ENCODE results near the gene CACNA2D4.
A peak's percentile ranks its signal among the peaks of the same experiment; 100 is the strongest.

The CACNA2D4 gene

GRCh38 chr12:1787714-1788113, 130.7 kb downstream of the CACNA2D4 start:
- Histone ChIP-seq H3K23ac (ENCODE audit: low read length in 2 of 2) (no peak overlapping the region), H2BK120ac (ENCODE audit: low read depth, low read length) (no peak overlapping the region), H2BK5ac (ENCODE audit: low read depth, low read length, poor library complexity, severe bottlenecking) (no peak overlapping the region), H3K18ac (ENCODE audit: low read depth in 1 of 2, low read length in 2 of 2) (no peak overlapping the region), H4K91ac (ENCODE audit: low read length) (no peak overlapping the region), H3K14ac (ENCODE audit: low read length in 2 of 2) (no peak overlapping the region), H3K9ac (ENCODE audit: low read length) (no peak overlapping the region), H3K27me3 (ENCODE audit: control insufficient read depth in 1 of 2, insufficient read depth in 1 of 2, low read length in 2 of 2) (no peaks in the 10 kb centered on the region), H3K9me3 (ENCODE audit: control insufficient read depth, low read length) (no peaks in the 10 kb centered on the region), H2BK15ac (ENCODE audit: low read depth, poor library complexity, severe bottlenecking) (no peak overlapping the region), H2AK5ac (ENCODE audit: low read length, severe bottlenecking) (no peak overlapping the region), H3K36me3 (ENCODE audit: control insufficient read depth in 1 of 2, insufficient read depth in 2 of 2, low read depth in 1 of 2, low read length in 2 of 2) (peaks cover 22 to 50% of the 10 kb centered on the region in 2 experiments), H3K4me2 (ENCODE audit: low read length, poor library complexity, severe bottlenecking) (no peak overlapping the region), H3K79me1 (replicated peaks; ENCODE audit: low read length, poor library complexity, severe bottlenecking) (peaks cover 34% of the 10 kb centered on the region), H3K4me1 (ENCODE audit: control insufficient read depth, insufficient read depth, low read depth, low read length) (peaks cover 8% of the 10 kb centered on the region), H4K8ac (ENCODE audit: low read length) (no peak overlapping the region), H2AFZ (ENCODE audit: low read depth, low read length) (no peak overlapping the region), H3K4ac (ENCODE audit: low read depth in 1 of 2, low read length in 2 of 2) (no peak overlapping the region), H3K27ac (ENCODE audit: low read length, poor library complexity, severe bottlenecking) (no peak overlapping the region), H3K4me3 (ENCODE audit: insufficient read depth in 1 of 2, low read depth in 1 of 2, low read length in 2 of 2) (no peak overlapping the region), H2BK12ac (ENCODE audit: low read length in 2 of 2) (no peak overlapping the region)
- no peak for DNase-seq
- WGBS = 94% methylated on average over 6 of the region's 6 CpGs

- Histone ChIP-seq H3K79me1 (replicated peaks; ENCODE audit: low read length, poor library complexity, severe bottlenecking) (peaks cover 32% of the 10 kb centered on the region), H3K9me3 (ENCODE audit: control insufficient read depth, low read length) (no peaks in the 10 kb centered on the region), H3K4ac (ENCODE audit: low read depth in 1 of 2, low read length in 2 of 2) (no peak overlapping the region), H2AK5ac (ENCODE audit: low read length, severe bottlenecking) (no peak overlapping the region), H3K9ac (ENCODE audit: low read length) (no peak overlapping the region), H3K18ac (ENCODE audit: low read depth in 1 of 2, low read length in 2 of 2) (no peak overlapping the region), H2BK15ac (ENCODE audit: low read depth, poor library complexity, severe bottlenecking) (no peak overlapping the region), H2BK12ac (ENCODE audit: low read length in 2 of 2) (no peak overlapping the region), H3K14ac (ENCODE audit: low read length in 2 of 2) (no peak overlapping the region), H2BK5ac (ENCODE audit: low read depth, low read length, poor library complexity, severe bottlenecking) (no peak overlapping the region), H4K91ac (ENCODE audit: low read length) (no peak overlapping the region), H3K27ac (ENCODE audit: low read length, poor library complexity, severe bottlenecking) (no peak overlapping the region), H3K23ac (ENCODE audit: low read length in 2 of 2) (no peak overlapping the region), H4K8ac (ENCODE audit: low read length) (no peak overlapping the region), H3K4me2 (ENCODE audit: low read length, poor library complexity, severe bottlenecking) (no peak overlapping the region), H3K4me3 (ENCODE audit: insufficient read depth in 1 of 2, low read depth in 1 of 2, low read length in 2 of 2) (no peak overlapping the region), H2BK120ac (ENCODE audit: low read depth, low read length) (no peak overlapping the region), H2AFZ (ENCODE audit: low read depth, low read length) (no peak overlapping the region), H3K27me3 (ENCODE audit: control insufficient read depth in 1 of 2, insufficient read depth in 1 of 2, low read length in 2 of 2) (no peaks in the 10 kb centered on the region), H3K36me3 (ENCODE audit: control insufficient read depth in 1 of 2, insufficient read depth in 2 of 2, low read depth in 1 of 2, low read length in 2 of 2) (peaks cover 14 to 49% of the 10 kb centered on the region in 2 experiments), H3K4me1 (ENCODE audit: control insufficient read depth, insufficient read depth, low read depth, low read length) (peaks cover 4% of the 10 kb centered on the region)
- WGBS = no CpG with 5 or more reads among the region's 2 CpGs
- DNase-seq = no peak
These were observed 136.2 kb downstream of the CACNA2D4 start for GRCh38 chr12:1782215-1782614.

DNA sequence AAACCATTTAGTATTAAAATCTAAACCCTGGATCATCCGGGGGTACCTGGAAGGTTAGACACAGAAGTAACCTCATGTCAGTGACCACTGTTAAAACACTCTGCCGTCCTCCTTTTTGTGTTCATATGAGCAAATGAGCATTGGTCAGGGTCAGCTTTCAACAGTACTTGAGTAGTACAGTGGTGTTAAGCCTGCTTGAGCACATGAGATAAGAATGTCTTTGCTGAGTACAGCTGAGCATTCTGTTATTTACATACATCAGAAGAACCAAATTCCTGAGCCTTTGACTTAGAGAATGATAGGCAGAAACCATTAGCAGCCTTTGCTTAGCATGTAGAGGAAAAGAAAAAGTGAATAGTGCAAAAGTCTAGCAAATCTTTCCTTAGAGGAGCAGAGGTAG, 136.7 kb downstream of the CACNA2D4 start:
- H2AFZ ChIP-seq (ENCODE audit: low read depth, low read length) = no peak overlapping the region
- H2AK5ac ChIP-seq (ENCODE audit: low read length, severe bottlenecking) = no peak overlapping the region
- no peak overlapping the region for H3K4me3 ChIP-seq (ENCODE audit: insufficient read depth in 1 of 2, low read depth in 1 of 2, low read length in 2 of 2)
- DNase-seq = peak; percentile 70
- H3K27ac ChIP-seq (ENCODE audit: low read length, poor library complexity, severe bottlenecking) = peak overlapping the region; percentile 3
- no peak overlapping the region for H2BK120ac ChIP-seq (ENCODE audit: low read depth, low read length)
- no peaks in the 10 kb centered on the region for H3K9me3 ChIP-seq (ENCODE audit: control insufficient read depth, low read length)
- H3K4ac ChIP-seq (ENCODE audit: low read depth in 1 of 2, low read length in 2 of 2) = no peak overlapping the region
- H3K4me2 ChIP-seq (ENCODE audit: low read length, poor library complexity, severe bottlenecking) = no peak overlapping the region
- no peak overlapping the region for H2BK12ac ChIP-seq (ENCODE audit: low read length in 2 of 2)
- H4K8ac ChIP-seq (ENCODE audit: low read length) = no peak overlapping the region
- H4K91ac ChIP-seq (ENCODE audit: low read length) = no peak overlapping the region
- H3K4me1 ChIP-seq (ENCODE audit: control insufficient read depth, insufficient read depth, low read depth, low read length) = peaks cover 4% of the 10 kb centered on the region
- H3K23ac ChIP-seq (ENCODE audit: low read length in 2 of 2) = no peak overlapping the region
- H2BK5ac ChIP-seq (ENCODE audit: low read depth, low read length, poor library complexity, severe bottlenecking) = no peak overlapping the region
- H3K27me3 ChIP-seq (ENCODE audit: control insufficient read depth in 1 of 2, insufficient read depth in 1 of 2, low read length in 2 of 2) = no peaks in the 10 kb centered on the region
- 64% methylated on average over 2 of the region's 2 CpGs for WGBS
- peaks cover 13 to 45% of the 10 kb centered on the region in 2 experiments for H3K36me3 ChIP-seq (ENCODE audit: control insufficient read depth in 1 of 2, insufficient read depth in 2 of 2, low read depth in 1 of 2, low read length in 2 of 2)
- no peak overlapping the region for H2BK15ac ChIP-seq (ENCODE audit: low read depth, poor library complexity, severe bottlenecking)
- peaks cover 31% of the 10 kb centered on the region for H3K79me1 ChIP-seq (replicated peaks; ENCODE audit: low read length, poor library complexity, severe bottlenecking)
- H3K9ac ChIP-seq (ENCODE audit: low read length) = no peak overlapping the region
- H3K18ac ChIP-seq (ENCODE audit: low read depth in 1 of 2, low read length in 2 of 2) = no peak overlapping the region
- H3K14ac ChIP-seq (ENCODE audit: low read length in 2 of 2) = no peak overlapping the region

DNA sequence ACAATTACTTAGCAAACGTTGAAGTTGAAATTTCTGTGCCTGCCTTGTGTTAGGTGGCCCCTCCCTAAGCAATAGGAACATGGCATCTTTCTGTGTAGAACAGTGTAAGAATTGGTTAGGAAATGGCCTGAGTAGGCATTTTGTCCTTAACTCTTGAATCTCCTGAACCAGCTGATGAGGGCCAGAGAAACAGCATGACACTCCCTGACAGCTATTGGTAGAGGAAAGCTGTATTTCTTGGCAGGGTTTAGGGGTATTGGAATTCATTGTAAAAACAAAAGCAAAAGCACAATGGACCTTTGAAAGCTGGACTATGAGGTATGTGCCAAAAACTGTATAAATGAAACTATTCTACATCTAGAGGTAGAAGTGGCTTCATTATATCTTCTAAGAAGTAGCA, 138.7 kb downstream of the CACNA2D4 start:
- Histone ChIP-seq H3K14ac (ENCODE audit: low read length in 2 of 2) (no peak overlapping the region), H3K4me3 (ENCODE audit: insufficient read depth in 1 of 2, low read depth in 1 of 2, low read length in 2 of 2) (peak overlapping the region in 1 of 2 experiments; percentile 15), H4K8ac (ENCODE audit: low read length) (no peak overlapping the region), H3K9ac (ENCODE audit: low read length) (no peak overlapping the region), H2BK12ac (ENCODE audit: low read length in 2 of 2) (no peak overlapping the region), H3K27me3 (ENCODE audit: control insufficient read depth in 1 of 2, insufficient read depth in 1 of 2, low read length in 2 of 2) (no peaks in the 10 kb centered on the region), H3K4me1 (ENCODE audit: control insufficient read depth, insufficient read depth, low read depth, low read length) (peaks cover 9% of the 10 kb centered on the region), H2AFZ (ENCODE audit: low read depth, low read length) (no peak overlapping the region), H2BK5ac (ENCODE audit: low read depth, low read length, poor library complexity, severe bottlenecking) (no peak overlapping the region), H3K23ac (ENCODE audit: low read length in 2 of 2) (no peak overlapping the region), H3K18ac (ENCODE audit: low read depth in 1 of 2, low read length in 2 of 2) (no peak overlapping the region), H3K4ac (ENCODE audit: low read depth in 1 of 2, low read length in 2 of 2) (no peak overlapping the region), H2BK15ac (ENCODE audit: low read depth, poor library complexity, severe bottlenecking) (no peak overlapping the region), H4K91ac (ENCODE audit: low read length) (no peak overlapping the region), H2AK5ac (ENCODE audit: low read length, severe bottlenecking) (no peak overlapping the region), H3K36me3 (ENCODE audit: control insufficient read depth in 1 of 2, insufficient read depth in 2 of 2, low read depth in 1 of 2, low read length in 2 of 2) (peaks cover 3 to 28% of the 10 kb centered on the region in 2 experiments), H3K79me1 (replicated peaks; ENCODE audit: low read length, poor library complexity, severe bottlenecking) (peaks cover 20% of the 10 kb centered on the region), H3K9me3 (ENCODE audit: control insufficient read depth, low read length) (no peaks in the 10 kb centered on the region), H3K4me2 (ENCODE audit: low read length, poor library complexity, severe bottlenecking) (no peak overlapping the region), H2BK120ac (ENCODE audit: low read depth, low read length) (no peak overlapping the region), H3K27ac (ENCODE audit: low read length, poor library complexity, severe bottlenecking) (peak overlapping the region; percentile 69)
- DNase-seq = no peak
- 83% methylated on average over 1 of the region's 1 CpG for WGBS

Data from mesenchymal stem cell (in vitro differentiated cells and primary cell).